Keratinocyte (primary cell): ENCODE data around the gene IFRD2. TPM values are rescaled to one million over a fixed set of nuclear protein-coding genes. Genes with fewer than 3 reads are reported as not detected.

Experiments
- DNase-seq: peaks from one replicate; pipeline ENCODE4 v3.0.0-alpha.2; 2011; ENCODE audit warnings: low read depth, missing footprints, low spot score
- FAIRE-seq: peaks from 2 replicates; lab custom pipeline; 2011; peaks lifted over from hg19 to GRCh38; lab: Jason Lieb, UNC
- H2AFZ ChIP-seq: 2 replicates; pipeline ENCODE4 v1.6.0; 2012; ENCODE audit warnings: low read length, control low read depth, inconsistent platforms; ENCODE audit not compliant: control insufficient read depth
- H3K27ac ChIP-seq: 2 replicates; pipeline ENCODE4 v1.5.1; 2011; ENCODE audit warnings: low read length; ENCODE audit not compliant: control insufficient read depth, insufficient read depth
- H3K27me3 ChIP-seq: 3 replicates; pipeline ENCODE4 v1.6.0; 2011; ENCODE audit warnings: low read length; ENCODE audit not compliant: control insufficient read depth, insufficient read depth; ENCODE audit errors: extremely low read depth
- H3K36me3 ChIP-seq, 2 experiments: 2 replicates in 1 of 2; 3 replicates in 1 of 2; pipeline ENCODE4 v1.5.1; 2011; ENCODE audit warnings: low read length in 2 of 2, mild to moderate bottlenecking in 1 of 2; ENCODE audit not compliant: control insufficient read depth in 2 of 2, insufficient read depth in 2 of 2; ENCODE audit errors: extremely low read depth in 1 of 2
- H3K4me1 ChIP-seq: 3 replicates; pipeline ENCODE4 v1.5.1; 2011; ENCODE audit warnings: low read length; ENCODE audit not compliant: control insufficient read depth, insufficient read depth; ENCODE audit errors: extremely low read depth
- H3K4me2 ChIP-seq: 3 replicates; pipeline ENCODE4 v1.6.0; 2011; ENCODE audit warnings: low read depth, low read length; ENCODE audit not compliant: control insufficient read depth, insufficient read depth; ENCODE audit errors: extremely low read depth
- H3K4me3 ChIP-seq, 3 experiments: fragments of 200-600 bp in 1 of 3; sonication (generic) in 1 of 3; 2 replicates in 2 of 3; 3 replicates in 1 of 3; pipeline ENCODE4 v1.5.1; 2011 to 2016; ENCODE audit warnings: low read length in 3 of 3, mild to moderate bottlenecking in 3 of 3, control low read depth in 2 of 3, inconsistent platforms in 1 of 3, low read depth in 1 of 3, mixed read lengths in 1 of 3, mixed run types in 1 of 3, moderate library complexity in 1 of 3; ENCODE audit not compliant: control insufficient read depth in 2 of 3, insufficient read depth in 2 of 3; ENCODE audit errors: extremely low read depth in 1 of 3
- H3K79me2 ChIP-seq: 2 replicates; pipeline ENCODE4 v1.6.0; 2012; ENCODE audit warnings: low read length; ENCODE audit not compliant: control insufficient read depth, insufficient read depth
- H3K9ac ChIP-seq: 3 replicates; pipeline ENCODE4 v1.6.0; 2011; ENCODE audit warnings: low read length; ENCODE audit not compliant: control insufficient read depth, insufficient read depth; ENCODE audit errors: extremely low read depth
- H3K9me1 ChIP-seq: 3 replicates; pipeline ENCODE4 v1.6.0; 2011; ENCODE audit warnings: low read length; ENCODE audit not compliant: control insufficient read depth, insufficient read depth; ENCODE audit errors: extremely low read depth
- H3K9me3 ChIP-seq: 2 replicates; pipeline ENCODE4 v1.5.1; 2012; ENCODE audit warnings: low read depth, low read length; ENCODE audit not compliant: control insufficient read depth
- H4K20me1 ChIP-seq: 3 replicates; pipeline ENCODE4 v1.6.0; 2011; ENCODE audit warnings: low read length; ENCODE audit not compliant: control insufficient read depth, insufficient read depth; ENCODE audit errors: extremely low read depth
- CTCF ChIP-seq, 3 experiments: IDR thresholded peaks in 1 of 3; conservative IDR thresholded peaks in 1 of 3; optimal IDR thresholded peaks in 1 of 3; 2 replicates in 2 of 3; 3 replicates in 1 of 3; pipeline versions ENCODE3 to v1.5.1; 2011; ENCODE audit warnings: low read length in 3 of 3, mild to moderate bottlenecking in 3 of 3, moderate library complexity in 2 of 3, control low read depth in 1 of 3, inconsistent platforms in 1 of 3; ENCODE audit not compliant: insufficient read depth in 2 of 3; ENCODE audit errors: extremely low read depth in 1 of 3
- EZH2 ChIP-seq: IDR thresholded peaks from one replicate; pipeline ENCODE4 v1.6.1; 2012; ENCODE audit warnings: inconsistent platforms, mild to moderate bottlenecking, low read length, moderate library complexity
- dilution Hi-C: fragments of 300-500 bp; cut with MboI; formaldehyde crosslinking; loops from one replicate; pipeline ENCODE4 v1.7.0; 2020; ENCODE audit warnings: low sequenced_read_pairs; ENCODE audit not compliant: extremely low pct_ligation_motif_present
- polyA plus RNA-seq, 5 experiments: library from polyadenylated mRNA; depleted of rRNA in 3 of 5; stranded (reverse) in 3 of 5; stranded (forward) in 1 of 5; unstranded in 1 of 5; fragments of >200 nt; gene quantifications; 1 replicate in 1 of 5; 2 replicates in 3 of 5; 3 replicates in 1 of 5; pipeline versions ENCODE4 v1.2.1 to v1.2.3, GENCODE V29; 2011 to 2012; ENCODE audit warnings: missing spikeins in 2 of 5, low read depth in 1 of 5, low replicate concordance in 1 of 5

The IFRD2 gene
- polyA plus RNA-seq, 1 donor (not counting 4 experiments of a cell fraction or from before 2014, with no cell fraction given): 50.3 TPM

GRCh38 chr3:50298836-50299637, 6.8 kb upstream of the IFRD2 start, which contains the start of the genes HYAL3 and NAA80:
HYAL3 (minus strand) TSS chr3:50299405; CDS start chr3:50295602, 3,803 bp downstream.
NAA80 (minus strand) TSS chr3:50299405; CDS start chr3:50297463, 1,942 bp downstream.
- no peak for FAIRE-seq
- dilution Hi-C loops: no loop called here

GRCh38 chr3:50297896-50298725, 5.9 kb upstream of the IFRD2 start:
- Histone ChIP-seq H3K79me2 (peaks cover 7% of the 10 kb centered on the region), H3K9me3 (no peaks in the 10 kb centered on the region), H3K9me1 (peaks cover 3% of the 10 kb centered on the region), H3K4me2 (peak overlapping the region; percentile 94), H2AFZ (no peak overlapping the region), H3K27me3 (no peaks in the 10 kb centered on the region), H3K36me3 (peaks cover 0 to 4% of the 10 kb centered on the region in 2 experiments), H4K20me1 (no peaks in the 10 kb centered on the region), H3K27ac (peak overlapping the region; percentile 89), H3K9ac (peak overlapping the region; percentile 95), H3K4me1 (peaks cover 24% of the 10 kb centered on the region), H3K4me3 (peak overlapping the region; percentile 76 to 97 (median 94))
- dilution Hi-C loops: no loop called here
- no peak for FAIRE-seq
- DNase-seq: no peak
- TF ChIP-seq CTCF (optimal IDR thresholded peaks at IDR 0.05 in 1 of 3, IDR thresholded peaks at IDR 0.05 in 1 of 3, conservative IDR thresholded peaks at IDR 0.05 in 1 of 3; ENCODE audit: extremely low read depth in 1 of 3, insufficient read depth in 2 of 3, low read length in 3 of 3) (peak in 2 of 3 experiments; percentile 30 to 35), EZH2 (no peak)

More at GRCh38 chr3:50298836-50299637, 6.8 kb upstream of the IFRD2 start, which contains the start of the genes HYAL3 and NAA80:
- peak within 1 kb of the TSS; percentile 76 to 97 (median 94) for H3K4me3 ChIP-seq
- no peaks in the 10 kb centered on the region for H4K20me1 ChIP-seq
- peaks cover 9% of the 10 kb centered on the region for H3K79me2 ChIP-seq
- H3K4me1 ChIP-seq: peaks cover 32% of the 10 kb centered on the region
- peak within 1 kb of the TSS; percentile 95 for H3K9ac ChIP-seq
- H3K36me3 ChIP-seq: peaks cover 0 to 4% of the 10 kb centered on the region in 2 experiments
- H3K27me3 ChIP-seq: no peaks in the 10 kb centered on the region
- H3K9me1 ChIP-seq: peaks cover 3% of the 10 kb centered on the region
- H3K9me3 ChIP-seq: no peaks in the 10 kb centered on the region
- peak within 1 kb of the TSS; percentile 94 for H2AFZ ChIP-seq
- peak in 2 of 3 experiments; percentile 41 to 48 for TF ChIP-seq CTCF (optimal IDR thresholded peaks at IDR 0.05 in 1 of 3, IDR thresholded peaks at IDR 0.05 in 1 of 3, conservative IDR thresholded peaks at IDR 0.05 in 1 of 3; ENCODE audit: extremely low read depth in 1 of 3, insufficient read depth in 2 of 3, low read length in 3 of 3)
- no peak for TF ChIP-seq EZH2
- peak within 1 kb of the TSS; percentile 94 for H3K4me2 ChIP-seq
- peak; percentile 100 for DNase-seq
- peak within 1 kb of the TSS; percentile 97 for H3K27ac ChIP-seq
